Thyroid gland (tissue), 4 donors: ENCODE measurements around the gene CHD1L. TPM values are rescaled to one million over a fixed set of nuclear protein-coding genes. Genes with fewer than 3 reads are reported as not detected.

Experiments
- DNase-seq, 2 donors: peaks; one replicate each; pipeline ENCODE4 v3.0.0-alpha.2; 2019
- H3K27ac ChIP-seq, 3 donors: fragments of 200-600 bp; sonication (generic); 1 replicate in 2 of 3; 2 replicates in 1 of 3; pipeline ENCODE4 v1.5.1; 2016 to 2019; ENCODE audit warnings: mild to moderate bottlenecking in 1 of 3, moderate library complexity in 1 of 3
- H3K27me3 ChIP-seq: fragments of 200-600 bp; sonication (generic); one replicate; pipeline ENCODE4 v1.5.1; 2019
- H3K36me3 ChIP-seq, 2 donors: fragments of 200-600 bp; sonication (generic); one replicate each; pipeline ENCODE4 v1.5.1; 2016 to 2019
- H3K4me1 ChIP-seq, 2 donors: fragments of 200-600 bp; sonication (generic); one replicate each; pipeline ENCODE4 v1.5.1; 2017 to 2019
- H3K4me3 ChIP-seq, 3 donors: fragments of 200-600 bp; sonication (generic); replicated peaks in 1 of 3; 1 replicate in 2 of 3; 2 replicates in 1 of 3; pipeline ENCODE4 v1.5.1; 2016; ENCODE audit warnings: mild to moderate bottlenecking in 1 of 3
- H3K9me3 ChIP-seq: fragments of 200-600 bp; sonication (generic); one replicate; pipeline ENCODE4 v1.5.1; 2017
- CTCF ChIP-seq, 6 experiments: fragments of 200-600 bp in 3 of 6; fragments of 450-650 bp in 3 of 6; sonication (generic) in 3 of 6; IDR thresholded peaks; one replicate each; pipeline ENCODE4 v1.5.1; 2016 to 2019; ENCODE audit warnings: antibody characterized with exemption in 6 of 6, mild to moderate bottlenecking in 2 of 6, inconsistent platforms in 1 of 6, moderate library complexity in 1 of 6
- POLR2A ChIP-seq, 2 donors: fragments of 450-650 bp; IDR thresholded peaks; one replicate each; pipeline ENCODE4 v1.6.1; 2017; ENCODE audit warnings: antibody characterized with exemption in 2 of 2, mild to moderate bottlenecking in 2 of 2, moderate library complexity in 1 of 2
- WGBS, 2 donors: methylation state at CpG; one replicate each; pipeline ENCODE4 v1.1.5; 2017; 5-methylcytosine and 5-hydroxymethylcytosine counted together
- intact Hi-C: fragments of 100-400 bp; cut with DNase I; formaldehyde crosslinking; loops from one replicate; pipeline ENCODE4 v1.15.1; 2023
- total RNA-seq, 4 donors: library from RNA; depleted of rRNA; stranded (reverse); fragments of >200 nt; gene quantifications; one replicate each; pipeline ENCODE4 v1.2.3, GENCODE V29; 2016

The CHD1L gene
- total RNA-seq, 4 donors from 2014 or later: 16.5 to 22.2 (median 17.3) TPM

DNA sequence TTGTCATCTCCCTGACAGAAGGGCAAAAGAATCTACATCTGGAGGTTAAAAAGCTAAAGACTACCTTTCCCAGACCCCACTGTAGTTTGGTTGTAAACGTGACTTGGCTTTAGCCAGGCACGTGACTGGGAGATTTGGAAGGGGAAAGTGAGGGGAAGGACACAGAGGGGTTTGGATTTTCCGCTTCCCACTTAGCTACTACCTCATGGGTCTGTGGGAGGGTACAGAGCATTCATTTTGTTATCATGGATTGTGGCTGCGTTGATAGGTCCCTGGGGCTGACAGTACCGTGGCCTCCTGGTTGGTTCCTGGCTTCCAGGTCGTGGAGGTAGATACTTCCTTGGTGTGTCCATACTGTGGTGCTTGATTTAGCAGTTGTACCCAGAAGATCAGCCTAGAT is 2.6 kb downstream of the CHD1L start:
- H3K4me3 ChIP-seq: no peak overlapping the region
- DNase-seq: no peak
- H3K9me3 ChIP-seq: no peaks in the 10 kb centered on the region
- no peak overlapping the region for H3K27ac ChIP-seq
- H3K36me3 ChIP-seq: no peaks in the 10 kb centered on the region
- peaks cover 8% of the 10 kb centered on the region in 2 donors for H3K4me1 ChIP-seq
- TF ChIP-seq CTCF (IDR thresholded peaks at IDR 0.05) (no peak), POLR2A (IDR thresholded peaks at IDR 0.05) (no peak)
- 97 to 98% methylated on average over 6 of the region's 6 CpGs for WGBS, 2 donors
- intact Hi-C loops: no loop called here
- H3K27me3 ChIP-seq: no peaks in the 10 kb centered on the region

GRCh38 chr1:147245586-147246021 is 3.1 kb downstream of the CHD1L start:
- Histone ChIP-seq H3K4me1 (peaks cover 7 to 8% of the 10 kb centered on the region in 2 donors), H3K36me3 (no peaks in the 10 kb centered on the region), H3K9me3 (no peaks in the 10 kb centered on the region), H3K27me3 (no peaks in the 10 kb centered on the region), H3K4me3 (no peak overlapping the region), H3K27ac (no peak overlapping the region)
- intact Hi-C loops: no loop called here
- DNase-seq: no peak
- no peak for TF ChIP-seq POLR2A (IDR thresholded peaks at IDR 0.05)
- no peak for TF ChIP-seq CTCF (IDR thresholded peaks at IDR 0.05)
- 78 to 79% methylated on average over 3 of the region's 3 CpGs for WGBS, 2 donors

DNA sequence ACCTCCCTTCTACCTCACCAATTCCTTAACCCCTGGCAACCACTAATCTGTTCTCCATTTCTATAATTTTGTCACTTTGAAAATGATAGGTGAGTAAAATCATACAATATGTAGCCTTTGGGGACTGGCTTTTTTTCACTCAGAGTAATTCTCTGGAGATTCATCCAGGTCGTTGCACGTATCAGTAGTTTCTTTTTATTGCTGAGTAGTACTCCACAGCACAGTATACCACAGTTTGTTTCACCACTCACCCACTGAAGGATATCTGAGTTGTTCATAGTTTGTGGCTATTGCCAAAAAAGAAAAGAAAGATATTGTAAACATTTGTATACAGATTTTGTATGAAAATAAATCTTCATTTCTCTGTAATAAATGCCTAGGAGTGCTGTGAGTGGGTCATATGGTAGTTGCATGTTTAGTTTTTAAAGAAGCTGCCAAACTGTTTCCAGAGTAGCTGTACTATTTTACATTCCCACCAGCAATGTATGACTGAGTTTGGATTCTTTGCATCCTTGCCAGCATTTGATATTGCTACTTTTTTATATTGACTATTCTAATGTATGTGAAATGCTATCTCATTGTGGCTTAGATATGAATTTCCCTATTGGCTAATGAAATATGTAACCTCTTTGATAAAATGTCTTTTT is 3.7 kb downstream of the CHD1L start:
- Histone ChIP-seq H3K4me3 (no peak overlapping the region), H3K4me1 (peaks cover 7 to 8% of the 10 kb centered on the region in 2 donors), H3K27ac (no peak overlapping the region), H3K9me3 (no peaks in the 10 kb centered on the region), H3K27me3 (no peaks in the 10 kb centered on the region), H3K36me3 (no peaks in the 10 kb centered on the region)
- DNase-seq: no peak
- TF ChIP-seq POLR2A (IDR thresholded peaks at IDR 0.05): no peak
- TF ChIP-seq CTCF (IDR thresholded peaks at IDR 0.05): no peak
- WGBS, 2 donors: 65 to 77% methylated on average over 2 of the region's 2 CpGs
- intact Hi-C loops: no loop called here

DNA sequence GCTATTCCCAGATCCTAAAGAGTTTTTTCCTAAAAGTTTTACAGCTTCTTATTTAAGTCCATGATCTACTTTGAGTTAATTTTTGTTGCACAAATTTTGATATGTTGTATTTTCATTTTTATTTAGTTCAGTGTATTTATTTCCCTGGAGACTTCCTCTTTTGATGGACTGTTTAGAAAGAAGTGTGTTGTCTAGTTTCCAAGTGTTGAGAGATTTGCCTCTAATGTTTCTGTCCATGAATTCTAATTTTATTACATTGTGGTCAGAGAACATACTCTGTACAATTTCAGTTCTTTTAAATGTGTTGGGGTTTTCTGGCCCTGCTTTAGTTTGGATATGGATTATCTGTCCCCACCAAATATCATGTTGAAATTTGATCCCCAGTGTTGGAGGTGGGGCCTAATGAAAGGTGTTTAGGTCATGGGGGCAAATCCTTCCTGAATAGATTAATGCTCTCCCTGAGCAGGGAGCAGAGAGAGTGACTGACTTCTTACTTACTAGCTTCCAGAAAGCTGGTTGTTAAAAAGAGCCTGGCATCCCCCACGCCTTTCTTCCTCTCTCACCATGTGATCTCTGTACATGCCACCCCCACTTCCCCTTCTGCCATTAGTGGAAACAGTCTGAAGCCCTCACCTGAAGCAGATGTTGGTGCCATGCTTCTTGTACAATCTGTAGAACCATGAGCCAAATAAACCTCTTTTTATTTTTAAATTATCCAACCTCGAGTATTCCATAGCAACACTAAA is 4.6 kb downstream of the CHD1L start:
- Histone ChIP-seq H3K4me1 (peaks cover 7 to 8% of the 10 kb centered on the region in 2 donors), H3K36me3 (no peaks in the 10 kb centered on the region), H3K27me3 (no peaks in the 10 kb centered on the region), H3K4me3 (no peak overlapping the region), H3K27ac (no peak overlapping the region), H3K9me3 (no peaks in the 10 kb centered on the region)
- intact Hi-C loops: no loop called here
- TF ChIP-seq POLR2A (IDR thresholded peaks at IDR 0.05) (no peak), CTCF (IDR thresholded peaks at IDR 0.05) (no peak)
- 55 to 80% methylated on average over 2 of the region's 2 CpGs for WGBS, 2 donors
- DNase-seq: no peak

- intact Hi-C loops: no loop called here
- TF ChIP-seq CTCF (IDR thresholded peaks at IDR 0.05) (no peak), POLR2A (IDR thresholded peaks at IDR 0.05) (no peak)
- no peaks in the 10 kb centered on the region for H3K9me3 ChIP-seq
- no peaks in the 10 kb centered on the region for H3K36me3 ChIP-seq
- no peak overlapping the region for H3K4me3 ChIP-seq
- DNase-seq: no peak
- WGBS, 2 donors: 92 to 99% methylated on average over 4 of the region's 4 CpGs
- no peaks in the 10 kb centered on the region for H3K27me3 ChIP-seq
- no peak overlapping the region for H3K27ac ChIP-seq
- peaks cover 7 to 8% of the 10 kb centered on the region in 2 donors for H3K4me1 ChIP-seq
These were observed 5.3 kb downstream of the CHD1L start for GRCh38 chr1:147247656-147248238.
